GM12865 (cell line): Measurements from ENCODE around the gene PUSL1.

Experiments used
- DNase-seq: peaks from one replicate; pipeline ENCODE4 v3.0.0; 2010; ENCODE audit warnings: low read depth
- H3K4me3 ChIP-seq: 2 replicates; pipeline ENCODE4 v1.5.1; 2011; ENCODE audit warnings: mild to moderate bottlenecking, low read depth, low read length, control low read depth
- CTCF ChIP-seq: IDR thresholded peaks from 2 replicates; pipeline ENCODE4 v1.5.1; 2011; ENCODE audit warnings: low read length, control low read depth, low read depth, inconsistent platforms; ENCODE audit not compliant: insufficient read depth; ENCODE audit errors: missing control alignments

Gene PUSL1

GRCh38 chr1:1290238-1290731 lies 18.1 kb upstream of the PUSL1 start:
- no peak for DNase-seq
- H3K4me3 ChIP-seq, result no peak overlapping the region
- peak; percentile 25 for TF ChIP-seq CTCF

- no peak overlapping the region for H3K4me3 ChIP-seq
- TF ChIP-seq CTCF, result no peak
- DNase-seq, result no peak
Observed at GRCh38 chr1:1291023-1291528, 17.3 kb upstream of the PUSL1 start.

- DNase-seq, result peak; percentile 84
- peak; percentile 76 for TF ChIP-seq CTCF
- H3K4me3 ChIP-seq, result no peak overlapping the region
Observed at GRCh38 chr1:1291548-1292441, 16.6 kb upstream of the PUSL1 start.

GRCh38 chr1:1292442-1292779 lies 16.0 kb upstream of the PUSL1 start:
- no peak for TF ChIP-seq CTCF
- no peak for DNase-seq
- no peak overlapping the region for H3K4me3 ChIP-seq

GRCh38 chr1:1292851-1293250 lies 15.5 kb upstream of the PUSL1 start:
- no peak overlapping the region for H3K4me3 ChIP-seq
- TF ChIP-seq CTCF, result no peak
- no peak for DNase-seq

- no peak for DNase-seq
- TF ChIP-seq CTCF, result no peak
- H3K4me3 ChIP-seq, result no peak overlapping the region
Observed at GRCh38 chr1:1293263-1294249, 14.8 kb upstream of the PUSL1 start.
